GM21737 (cell line): ENCODE results near the gene MAP2K5.

Experiments used
- ATAC-seq: cut with Tn5 transposase; IDR thresholded peaks from one replicate; pipeline ENCODE4 v1.9.1; 2021; ENCODE audit warnings: mild to moderate bottlenecking, moderate library complexity; ENCODE audit not compliant: unreplicated experiment

The MAP2K5 gene

DNA sequence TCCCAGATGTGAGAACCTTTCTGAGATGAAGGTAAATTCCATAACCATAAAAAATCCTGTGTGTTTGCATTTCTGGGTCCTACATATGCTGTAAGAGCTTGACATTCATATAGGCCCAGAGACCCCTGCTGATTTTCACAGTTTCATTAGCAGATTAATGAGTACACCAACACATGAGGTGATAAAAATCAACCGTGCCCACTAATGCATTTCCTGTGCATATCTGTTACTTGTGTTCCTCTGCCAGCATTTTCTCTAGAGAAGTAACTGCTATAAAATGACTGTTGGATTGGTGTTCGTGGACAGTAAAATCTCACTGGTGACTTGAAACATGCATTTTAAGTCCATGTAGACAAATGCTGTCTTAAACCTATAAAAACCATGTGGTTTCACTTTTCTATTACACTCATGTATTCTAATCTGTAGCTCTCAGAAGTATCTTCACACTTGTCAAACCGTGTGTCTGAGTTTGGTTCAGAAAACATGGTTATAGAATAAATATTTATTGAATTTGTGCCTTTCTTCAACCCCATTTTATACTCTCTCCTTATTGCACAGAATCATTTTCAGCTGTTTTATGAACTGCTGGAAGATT, 14.6 kb downstream of the MAP2K5 start:
- no peak for ATAC-seq

GRCh38 chr15:67558502-67558901, 16.0 kb downstream of the MAP2K5 start:
- ATAC-seq = no peak

GRCh38 chr15:67559158-67559557, 16.7 kb downstream of the MAP2K5 start:
- no peak for ATAC-seq

DNA sequence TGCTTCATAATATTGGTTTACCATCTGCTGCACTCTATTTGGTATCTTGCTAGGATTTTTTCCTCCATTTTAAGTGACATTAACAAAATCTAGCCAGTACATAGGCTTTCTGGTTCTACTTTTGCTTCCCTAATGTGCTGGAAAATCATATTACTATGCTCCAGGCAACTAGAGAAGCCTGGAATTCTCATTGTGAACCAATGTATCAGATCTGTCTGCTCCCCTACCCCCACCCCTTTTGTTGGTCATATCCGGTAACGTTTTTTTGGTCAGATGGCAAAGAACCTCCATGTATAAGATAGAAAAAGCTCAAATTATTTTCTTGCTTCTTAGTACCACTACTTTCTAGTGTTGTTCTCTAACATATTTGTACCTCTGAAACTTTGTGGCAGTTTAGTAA, 17.1 kb downstream of the MAP2K5 start:
- ATAC-seq = no peak

DNA sequence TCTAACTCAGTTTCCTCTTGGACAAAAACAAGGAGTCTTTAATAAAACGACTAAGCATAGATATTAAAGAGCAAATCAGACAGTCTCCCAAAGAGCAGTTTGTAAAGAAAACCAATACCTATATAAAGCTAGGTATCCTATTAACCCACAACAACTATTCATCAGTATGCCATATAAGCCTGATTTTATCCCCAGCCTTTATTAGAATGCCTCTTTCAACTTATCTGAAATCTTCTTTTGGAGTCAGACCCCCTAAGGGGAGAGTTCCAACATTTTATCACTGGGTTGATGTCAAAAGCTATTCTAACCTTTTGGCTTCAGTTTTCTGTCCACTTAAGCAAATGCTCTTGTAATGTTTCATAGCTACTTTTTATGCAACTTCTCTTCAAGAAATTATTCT, 17.8 kb downstream of the MAP2K5 start:
- ATAC-seq = no peak

GRCh38 chr15:67563092-67563491, 20.6 kb downstream of the MAP2K5 start:
- no peak for ATAC-seq

GRCh38 chr15:67564021-67564967, 21.8 kb downstream of the MAP2K5 start:
- ATAC-seq = peak; percentile 86

- ATAC-seq = peak; percentile 33
Measured at GRCh38 chr15:67564968-67565345, 22.5 kb downstream of the MAP2K5 start.

DNA sequence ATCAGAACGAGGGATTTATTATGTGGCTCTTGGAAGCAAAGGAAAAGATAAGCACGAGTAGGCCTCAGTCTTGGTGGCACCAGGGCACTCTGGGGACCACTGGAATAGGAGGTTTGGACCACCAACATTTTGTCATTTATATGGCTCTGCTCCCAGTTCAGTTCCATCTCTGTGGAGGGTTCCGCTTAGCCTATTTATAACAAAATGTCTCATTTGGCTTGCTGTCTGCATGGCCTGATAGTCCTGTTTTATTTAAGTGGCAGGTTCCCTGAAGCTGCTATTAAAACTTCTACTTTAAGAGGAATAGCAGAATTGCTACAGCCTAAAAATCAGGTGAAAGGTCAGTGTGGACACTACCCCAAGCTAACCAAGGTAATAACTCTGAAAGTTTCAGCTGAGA, 27.2 kb downstream of the MAP2K5 start:
- no peak for ATAC-seq

GRCh38 chr15:67570875-67571647, 28.6 kb downstream of the MAP2K5 start:
- no peak for ATAC-seq

GRCh38 chr15:67571648-67572415, 29.3 kb downstream of the MAP2K5 start:
- ATAC-seq = no peak

- ATAC-seq = no peak
Measured at GRCh38 chr15:67573194-67573593, 30.7 kb downstream of the MAP2K5 start.

DNA sequence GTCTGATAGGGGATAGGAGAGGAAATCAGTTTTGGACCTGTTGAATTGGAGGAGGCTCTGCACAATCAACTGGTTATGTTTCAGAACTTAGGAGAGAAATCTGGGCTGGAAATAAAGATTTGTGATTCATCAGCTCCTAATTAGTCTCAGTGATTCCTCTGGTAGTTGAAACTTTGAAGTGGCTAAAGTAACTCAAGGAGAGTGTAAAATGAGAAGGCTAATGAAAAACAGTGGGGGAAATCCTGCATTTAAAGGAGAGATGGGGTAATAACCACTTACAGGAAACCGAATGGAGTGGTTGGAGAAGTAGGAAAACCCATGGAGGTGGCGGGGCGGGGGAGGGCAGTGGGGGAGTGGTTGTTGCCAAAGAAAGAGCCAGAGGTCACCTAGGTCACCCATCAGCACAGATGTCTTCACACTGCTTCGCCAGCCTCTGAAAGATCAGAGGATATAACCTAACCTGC, 32.6 kb downstream of the MAP2K5 start:
- ATAC-seq = no peak

DNA sequence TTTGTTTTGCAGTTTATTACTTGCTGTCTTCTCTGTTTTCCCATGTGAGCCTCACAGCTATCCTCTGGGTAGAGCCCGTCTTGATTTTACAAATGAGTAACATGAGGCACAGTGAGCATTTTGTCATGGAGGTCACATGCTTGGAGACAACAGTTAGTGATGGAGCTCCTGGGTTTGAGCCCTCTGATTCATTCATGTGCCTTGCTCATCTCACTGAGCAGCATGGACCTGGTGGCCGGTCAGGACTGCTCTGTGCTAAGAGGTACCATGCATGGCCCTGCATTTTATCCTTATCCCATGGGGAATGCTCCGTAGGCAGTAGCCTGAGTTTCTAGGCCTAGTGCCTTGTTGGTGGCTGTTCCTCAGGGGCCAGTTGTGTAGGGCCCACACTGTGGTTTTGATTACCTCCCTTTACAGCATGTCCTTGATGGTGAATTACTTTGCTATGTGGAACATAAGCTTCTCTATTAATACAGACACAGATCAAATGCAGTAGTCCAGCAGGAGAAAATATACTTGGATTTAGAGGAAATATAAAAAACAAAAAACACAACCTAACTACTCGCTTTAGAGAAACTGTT, 35.6 kb downstream of the MAP2K5 start:
- ATAC-seq = no peak

GRCh38 chr15:67579164-67579563, 36.7 kb downstream of the MAP2K5 start:
- ATAC-seq = no peak

GRCh38 chr15:67579967-67580366, 37.5 kb downstream of the MAP2K5 start:
- ATAC-seq = no peak

- ATAC-seq = no peak
Measured at GRCh38 chr15:67584157-67584556, 41.7 kb downstream of the MAP2K5 start.

- no peak for ATAC-seq
Measured at GRCh38 chr15:67585681-67586080, 43.2 kb downstream of the MAP2K5 start.

GRCh38 chr15:67587331-67587730, 44.8 kb downstream of the MAP2K5 start:
- ATAC-seq = no peak

GRCh38 chr15:67587754-67588153, 45.3 kb downstream of the MAP2K5 start:
- no peak for ATAC-seq
